Tibial nerve (tissue), 4 donors: ENCODE measurements around the gene FBXO30. TPM values are rescaled to one million over a fixed set of nuclear protein-coding genes. Genes with fewer than 3 reads are reported as not detected.
A peak's percentile ranks its signal among the peaks of the same experiment; 100 is the strongest.

ENCODE experiments used
- DNase-seq, 2 donors: peaks; one replicate each; pipeline ENCODE4 v3.0.0-alpha.2; 2019; ENCODE audit warnings: low spot score in 2 of 2
- H3K27ac ChIP-seq, 4 donors: fragments of 200-600 bp; sonication (generic) in 3 of 4; one replicate each; pipeline ENCODE4 v1.5.1; 2017 to 2019; ENCODE audit warnings: mild to moderate bottlenecking in 1 of 4
- H3K27me3 ChIP-seq, 2 donors: fragments of 200-600 bp; sonication (generic) in 1 of 2; one replicate each; pipeline versions ENCODE4 v1.5.1 to v1.6.0; 2017 to 2019
- H3K36me3 ChIP-seq, 3 donors: fragments of 200-600 bp; sonication (generic); one replicate each; pipeline ENCODE4 v1.5.1; 2018 to 2019
- H3K4me1 ChIP-seq, 4 donors: fragments of 200-600 bp; sonication (generic) in 3 of 4; one replicate each; pipeline ENCODE4 v1.5.1; 2017 to 2019
- H3K4me3 ChIP-seq, 4 donors: fragments of 200-600 bp; sonication (generic) in 3 of 4; one replicate each; pipeline ENCODE4 v1.5.1; 2017 to 2019; ENCODE audit warnings: mild to moderate bottlenecking in 1 of 4, moderate library complexity in 1 of 4
- H3K9me3 ChIP-seq, 4 donors: fragments of 200-600 bp; sonication (generic) in 3 of 4; one replicate each; pipeline ENCODE4 v1.5.1; 2017 to 2019
- EP300 ChIP-seq, 2 donors: sonication (generic); formaldehyde crosslinking; IDR thresholded peaks; one replicate each; pipeline ENCODE4 v1.6.1; 2017; ENCODE audit warnings: antibody characterized with exemption in 2 of 2, mild to moderate bottlenecking in 1 of 2
- POLR2A ChIP-seq, 2 donors: fragments of 450-650 bp; IDR thresholded peaks; one replicate each; pipeline ENCODE4 v1.6.1; 2017; ENCODE audit warnings: antibody characterized with exemption in 2 of 2, mild to moderate bottlenecking in 2 of 2, moderate library complexity in 2 of 2
- WGBS, 2 donors: methylation state at CpG; one replicate each; pipeline ENCODE4 v1.1.5; 2018; 5-methylcytosine and 5-hydroxymethylcytosine counted together
- total RNA-seq, 4 donors: library from RNA; depleted of rRNA; stranded (reverse); fragments of >200 nt; gene quantifications; one replicate each; pipeline ENCODE4 v1.1.0, GENCODE V29; 2016
- TF ChIP-seq, protein P1 (sequence below), 5 experiments: fragments of 200-600 bp in 3 of 5; fragments of 450-650 bp in 2 of 5; sonication (generic) in 3 of 5; IDR thresholded peaks; one replicate each; pipeline ENCODE4 v1.5.1; 2016 to 2019; ENCODE audit warnings: antibody characterized with exemption in 5 of 5, mild to moderate bottlenecking in 3 of 5, moderate library complexity in 2 of 5

FBXO30 gene
- total RNA-seq, 4 donors from 2014 or later, result 6.8 to 9.6 (median 8.2) TPM

DNA sequence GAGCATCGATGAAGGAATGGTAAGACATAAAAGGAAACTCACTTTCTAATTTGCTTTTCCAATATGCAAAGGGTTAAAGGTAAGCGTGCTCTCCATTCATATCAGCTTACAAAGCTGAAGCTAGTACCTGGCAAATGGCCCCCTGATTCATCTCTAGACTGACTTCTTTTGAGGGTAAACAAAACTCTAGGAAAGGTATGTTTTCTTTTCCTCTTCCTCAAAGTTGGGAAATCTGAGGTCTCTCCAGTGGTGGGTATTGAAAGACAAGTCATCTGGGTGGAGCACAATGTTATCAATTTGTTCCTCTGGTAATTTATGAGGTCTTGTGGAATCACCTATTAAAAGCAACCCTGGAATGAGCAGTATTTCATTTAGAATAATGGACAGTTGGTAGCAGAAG lies 7.9 kb upstream of the FBXO30 start:
- 76 to 90% methylated on average over 2 of the region's 2 CpGs for WGBS, 2 donors
- TF ChIP-seq EP300 (IDR thresholded peaks at IDR 0.05) (no peak), POLR2A (IDR thresholded peaks at IDR 0.05) (no peak)
- TF ChIP-seq, protein P1, sequence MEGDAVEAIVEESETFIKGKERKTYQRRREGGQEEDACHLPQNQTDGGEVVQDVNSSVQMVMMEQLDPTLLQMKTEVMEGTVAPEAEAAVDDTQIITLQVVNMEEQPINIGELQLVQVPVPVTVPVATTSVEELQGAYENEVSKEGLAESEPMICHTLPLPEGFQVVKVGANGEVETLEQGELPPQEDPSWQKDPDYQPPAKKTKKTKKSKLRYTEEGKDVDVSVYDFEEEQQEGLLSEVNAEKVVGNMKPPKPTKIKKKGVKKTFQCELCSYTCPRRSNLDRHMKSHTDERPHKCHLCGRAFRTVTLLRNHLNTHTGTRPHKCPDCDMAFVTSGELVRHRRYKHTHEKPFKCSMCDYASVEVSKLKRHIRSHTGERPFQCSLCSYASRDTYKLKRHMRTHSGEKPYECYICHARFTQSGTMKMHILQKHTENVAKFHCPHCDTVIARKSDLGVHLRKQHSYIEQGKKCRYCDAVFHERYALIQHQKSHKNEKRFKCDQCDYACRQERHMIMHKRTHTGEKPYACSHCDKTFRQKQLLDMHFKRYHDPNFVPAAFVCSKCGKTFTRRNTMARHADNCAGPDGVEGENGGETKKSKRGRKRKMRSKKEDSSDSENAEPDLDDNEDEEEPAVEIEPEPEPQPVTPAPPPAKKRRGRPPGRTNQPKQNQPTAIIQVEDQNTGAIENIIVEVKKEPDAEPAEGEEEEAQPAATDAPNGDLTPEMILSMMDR (IDR thresholded peaks at IDR 0.05), result no peak

DNA sequence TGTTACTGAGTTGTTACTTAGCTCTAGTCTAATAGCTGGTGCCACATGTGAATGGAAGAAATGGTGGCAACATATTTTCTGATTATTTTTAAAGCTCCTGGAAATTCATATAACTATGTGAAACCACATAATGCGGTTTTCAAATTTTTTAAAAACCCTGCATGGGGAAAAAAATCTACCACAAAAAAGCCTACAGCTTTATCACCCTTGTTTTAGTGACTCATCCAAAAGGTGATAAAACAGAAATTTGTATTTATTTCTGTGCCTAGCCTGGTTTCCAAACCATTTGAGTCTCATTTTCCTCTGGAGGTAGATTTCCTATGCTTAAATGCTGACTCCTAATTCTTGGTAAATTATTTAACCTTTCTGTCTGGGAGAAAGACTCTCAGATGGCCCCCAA lies 5.4 kb upstream of the FBXO30 start:
- DNase-seq, result no peak
- WGBS, 2 donors, result 90 to 93% methylated on average over 1 of the region's 1 CpG

More for the DNA sequence above, 7.9 kb upstream of the FBXO30 start:
- Histone ChIP-seq H3K4me1 (no peaks in the 10 kb centered on the region), H3K9me3 (no peaks in the 10 kb centered on the region), H3K27ac (no peak overlapping the region), H3K4me3 (no peak overlapping the region), H3K36me3 (peaks cover 0 to 6% (median 0%) of the 10 kb centered on the region in 3 donors), H3K27me3 (no peaks in the 10 kb centered on the region)
- DNase-seq, result no peak

DNA sequence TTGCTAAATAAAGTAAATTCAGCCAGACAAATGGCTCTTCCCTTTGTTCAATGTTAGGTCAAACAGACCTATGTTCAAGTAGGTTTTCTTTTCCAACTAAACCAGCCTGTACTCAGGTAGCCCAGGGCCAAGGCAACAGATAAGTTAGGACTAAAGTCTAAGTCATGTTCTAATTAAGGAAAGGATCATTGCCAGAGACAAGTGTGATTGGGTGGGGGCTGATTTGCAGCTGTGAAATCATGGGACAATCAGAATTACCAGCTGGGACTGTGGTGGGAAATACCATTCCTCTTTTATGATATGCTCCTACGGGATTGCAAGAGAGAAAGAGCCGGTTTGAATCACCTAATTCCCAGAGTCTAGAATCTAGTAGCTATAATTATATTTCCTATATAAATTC lies 4.2 kb upstream of the FBXO30 start:
- TF ChIP-seq, protein P1 (IDR thresholded peaks at IDR 0.05), result no peak
- TF ChIP-seq EP300 (IDR thresholded peaks at IDR 0.05), result no peak
- peaks cover 0 to 6% (median 0%) of the 10 kb centered on the region in 3 donors for H3K36me3 ChIP-seq
- H3K9me3 ChIP-seq, result no peaks in the 10 kb centered on the region
- peaks cover 0 to 15% (median 0%) of the 10 kb centered on the region in 4 donors for H3K4me1 ChIP-seq
- no peak overlapping the region for H3K27ac ChIP-seq
- DNase-seq, result no peak
- H3K4me3 ChIP-seq, result no peak overlapping the region
- H3K27me3 ChIP-seq, result no peaks in the 10 kb centered on the region
- WGBS, 2 donors, result 79 to 85% methylated on average over 2 of the region's 2 CpGs

More for the DNA sequence above, 5.4 kb upstream of the FBXO30 start:
- no peak overlapping the region for H3K27ac ChIP-seq
- peaks cover 0 to 6% (median 0%) of the 10 kb centered on the region in 3 donors for H3K36me3 ChIP-seq
- no peaks in the 10 kb centered on the region for H3K27me3 ChIP-seq
- no peak for TF ChIP-seq POLR2A (IDR thresholded peaks at IDR 0.05)
- TF ChIP-seq EP300 (IDR thresholded peaks at IDR 0.05), result no peak
- TF ChIP-seq, protein P1 (IDR thresholded peaks at IDR 0.05), result no peak
- H3K4me3 ChIP-seq, result no peak overlapping the region
- peaks cover 0 to 15% (median 0%) of the 10 kb centered on the region in 4 donors for H3K4me1 ChIP-seq
- no peaks in the 10 kb centered on the region for H3K9me3 ChIP-seq

DNA sequence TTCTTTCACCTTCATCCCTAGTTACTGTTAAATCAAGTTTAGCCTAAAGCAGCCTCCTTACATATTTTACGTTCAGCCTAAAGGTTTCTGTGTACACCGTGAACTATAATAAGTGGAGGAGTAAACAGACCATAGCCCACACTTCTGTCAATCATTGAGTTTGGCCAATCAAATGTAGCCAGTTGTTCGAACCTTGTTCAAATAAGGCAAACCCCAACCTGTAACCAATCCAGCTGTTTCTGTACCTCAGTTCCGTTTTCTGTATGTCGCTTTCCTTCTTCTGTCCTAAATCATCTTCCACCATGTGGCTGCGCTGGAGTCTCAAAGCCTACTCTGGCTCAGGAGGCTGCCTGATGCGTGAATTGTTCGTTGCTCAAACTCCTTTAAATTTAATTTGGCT lies 1.8 kb upstream of the FBXO30 start:
- Histone ChIP-seq H3K4me3 (no peak overlapping the region), H3K27ac (no peak overlapping the region), H3K27me3 (no peaks in the 10 kb centered on the region), H3K36me3 (peaks cover 0 to 6% (median 0%) of the 10 kb centered on the region in 3 donors), H3K4me1 (peaks cover 0 to 35% (median 11%) of the 10 kb centered on the region in 4 donors), H3K9me3 (no peaks in the 10 kb centered on the region)
- DNase-seq, result no peak
- WGBS, 2 donors, result 90 to 91% methylated on average over 8 of the region's 8 CpGs
- TF ChIP-seq, protein P1 (IDR thresholded peaks at IDR 0.05), result no peak
- TF ChIP-seq EP300 (IDR thresholded peaks at IDR 0.05) (no peak), POLR2A (IDR thresholded peaks at IDR 0.05) (no peak)

DNA sequence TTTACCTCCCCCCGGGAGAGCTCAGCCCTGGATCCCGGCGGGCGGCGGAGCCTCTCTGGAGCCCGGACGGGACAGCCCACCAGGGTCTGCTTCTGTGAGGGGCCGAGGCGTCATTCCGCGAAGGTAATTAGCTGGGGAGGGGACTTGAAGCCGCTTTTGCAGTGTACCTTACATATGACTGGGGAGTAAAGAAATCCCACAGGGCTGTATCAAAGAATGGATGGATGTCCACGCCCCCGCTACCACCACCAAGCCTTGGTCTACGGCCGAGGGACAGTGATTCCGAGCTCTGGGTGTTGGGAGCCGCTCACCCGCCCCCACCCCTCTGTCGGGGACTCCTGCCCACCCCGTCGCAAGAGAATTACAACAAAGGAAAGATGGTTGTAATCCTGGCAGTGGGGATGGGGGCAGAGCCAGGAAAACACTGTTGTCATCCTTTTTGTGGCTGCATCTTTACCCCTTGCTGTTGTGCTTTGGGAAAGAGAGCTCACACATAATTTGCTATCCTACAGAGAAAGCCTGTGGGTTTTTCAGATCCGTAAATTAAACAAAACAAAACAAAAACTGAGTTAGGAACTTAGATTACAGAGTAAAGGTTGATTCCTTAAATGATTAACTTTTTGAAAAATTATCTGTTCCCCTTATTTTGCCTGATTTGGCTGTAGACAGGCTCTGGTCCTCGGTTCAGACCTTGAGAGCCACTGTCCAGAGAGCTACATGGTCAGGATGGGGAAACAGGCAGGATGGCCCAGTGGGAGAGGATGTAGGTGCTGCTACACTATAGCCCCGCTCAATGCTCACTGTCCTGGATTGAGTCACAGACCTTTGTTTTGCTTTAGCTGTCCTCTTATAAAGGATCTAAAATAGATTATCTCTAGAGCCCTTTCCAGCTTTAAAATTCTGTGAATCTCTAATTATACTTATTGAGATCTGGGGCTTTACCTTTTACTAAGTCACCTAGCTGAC lies 997 bp upstream of the FBXO30 start:
- DNase-seq, result no peak
- Histone ChIP-seq H3K4me1 (peaks cover 0 to 42% (median 11%) of the 10 kb centered on the region in 4 donors), H3K27me3 (no peaks in the 10 kb centered on the region), H3K36me3 (no peaks in the 10 kb centered on the region), H3K9me3 (no peaks in the 10 kb centered on the region), H3K27ac (peak overlapping the region; percentile 85 to 98 (median 93)), H3K4me3 (peak overlapping the region; percentile 70 to 81 (median 76))
- WGBS, 2 donors, result 5 to 6% methylated on average over 24 to 25 of the region's 25 CpGs
- TF ChIP-seq EP300 (IDR thresholded peaks at IDR 0.05) (no peak), POLR2A (IDR thresholded peaks at IDR 0.05) (no peak)
